ACC112 (cell line): ENCODE data around the gene GNPTAB.

Experiments
- H2AFZ ChIP-seq: fragments of 200-600 bp; sonication (generic); one replicate; pipeline ENCODE4 v1.6.0; 2017; ENCODE audit warnings: antibody characterized with exemption, low read length; ENCODE audit not compliant: unreplicated experiment
- H3K27ac ChIP-seq: fragments of 200-600 bp; sonication (generic); 2 replicates; pipeline ENCODE4 v1.5.1; 2014; ENCODE audit warnings: low read depth, mild to moderate bottlenecking, antibody characterized with exemption, low read length, moderate library complexity
- H3K27me3 ChIP-seq: fragments of 200-600 bp; sonication (generic); 2 replicates; pipeline ENCODE4 v1.6.1; 2014; ENCODE audit warnings: mild to moderate bottlenecking, antibody characterized with exemption, low read length, moderate library complexity, mixed read lengths; ENCODE audit not compliant: insufficient read depth
- H3K36me3 ChIP-seq: fragments of 200-600 bp; sonication (generic); 2 replicates; pipeline ENCODE4 v1.6.1; 2016; ENCODE audit warnings: mild to moderate bottlenecking, antibody characterized with exemption, low read length, moderate library complexity, mixed read lengths; ENCODE audit not compliant: insufficient read depth
- H3K4me1 ChIP-seq: fragments of 200-600 bp; sonication (generic); one replicate; pipeline ENCODE4 v1.6.1; 2016; ENCODE audit warnings: low read length, mixed read lengths; ENCODE audit not compliant: insufficient read depth, unreplicated experiment, control insufficient read depth
- H3K4me3 ChIP-seq: fragments of 200-600 bp; sonication (generic); 2 replicates; pipeline ENCODE4 v1.5.1; 2014; ENCODE audit warnings: mild to moderate bottlenecking, low read depth, low read length
- H3K79me2 ChIP-seq: fragments of 200-600 bp; sonication (generic); one replicate; pipeline ENCODE4 v1.6.0; 2016; ENCODE audit warnings: low read length; ENCODE audit not compliant: control insufficient read depth, unreplicated experiment, insufficient read depth

The GNPTAB gene

GRCh38 chr12:101850199-101850598 is 19.4 kb upstream of the GNPTAB start:
- no peak overlapping the region for H3K27ac ChIP-seq
- no peaks in the 10 kb centered on the region for H3K36me3 ChIP-seq
- no peak overlapping the region for H2AFZ ChIP-seq

GRCh38 chr12:101847325-101847724 is 16.6 kb upstream of the GNPTAB start:
- no peaks in the 10 kb centered on the region for H3K79me2 ChIP-seq
- no peak overlapping the region for H2AFZ ChIP-seq
- H3K27me3 ChIP-seq = no peaks in the 10 kb centered on the region
- H3K4me1 ChIP-seq = no peaks in the 10 kb centered on the region
- no peak overlapping the region for H3K4me3 ChIP-seq
- no peak overlapping the region for H3K27ac ChIP-seq
- H3K36me3 ChIP-seq = no peaks in the 10 kb centered on the region

More at GRCh38 chr12:101850199-101850598, 19.4 kb upstream of the GNPTAB start:
- Histone ChIP-seq H3K79me2 (no peaks in the 10 kb centered on the region), H3K27me3 (no peaks in the 10 kb centered on the region), H3K4me3 (no peak overlapping the region), H3K4me1 (no peaks in the 10 kb centered on the region)

GRCh38 chr12:101845137-101845711 is 14.5 kb upstream of the GNPTAB start:
- no peaks in the 10 kb centered on the region for H3K79me2 ChIP-seq
- H3K4me3 ChIP-seq = no peak overlapping the region
- H3K4me1 ChIP-seq = no peaks in the 10 kb centered on the region
- H3K27me3 ChIP-seq = no peaks in the 10 kb centered on the region
- no peak overlapping the region for H3K27ac ChIP-seq
- H3K36me3 ChIP-seq = no peaks in the 10 kb centered on the region
- no peak overlapping the region for H2AFZ ChIP-seq

GRCh38 chr12:101841069-101841468 is 10.3 kb upstream of the GNPTAB start:
- Histone ChIP-seq H3K4me1 (no peaks in the 10 kb centered on the region), H3K4me3 (no peak overlapping the region), H3K79me2 (no peaks in the 10 kb centered on the region), H3K36me3 (no peaks in the 10 kb centered on the region), H2AFZ (no peak overlapping the region), H3K27me3 (no peaks in the 10 kb centered on the region), H3K27ac (no peak overlapping the region)

DNA sequence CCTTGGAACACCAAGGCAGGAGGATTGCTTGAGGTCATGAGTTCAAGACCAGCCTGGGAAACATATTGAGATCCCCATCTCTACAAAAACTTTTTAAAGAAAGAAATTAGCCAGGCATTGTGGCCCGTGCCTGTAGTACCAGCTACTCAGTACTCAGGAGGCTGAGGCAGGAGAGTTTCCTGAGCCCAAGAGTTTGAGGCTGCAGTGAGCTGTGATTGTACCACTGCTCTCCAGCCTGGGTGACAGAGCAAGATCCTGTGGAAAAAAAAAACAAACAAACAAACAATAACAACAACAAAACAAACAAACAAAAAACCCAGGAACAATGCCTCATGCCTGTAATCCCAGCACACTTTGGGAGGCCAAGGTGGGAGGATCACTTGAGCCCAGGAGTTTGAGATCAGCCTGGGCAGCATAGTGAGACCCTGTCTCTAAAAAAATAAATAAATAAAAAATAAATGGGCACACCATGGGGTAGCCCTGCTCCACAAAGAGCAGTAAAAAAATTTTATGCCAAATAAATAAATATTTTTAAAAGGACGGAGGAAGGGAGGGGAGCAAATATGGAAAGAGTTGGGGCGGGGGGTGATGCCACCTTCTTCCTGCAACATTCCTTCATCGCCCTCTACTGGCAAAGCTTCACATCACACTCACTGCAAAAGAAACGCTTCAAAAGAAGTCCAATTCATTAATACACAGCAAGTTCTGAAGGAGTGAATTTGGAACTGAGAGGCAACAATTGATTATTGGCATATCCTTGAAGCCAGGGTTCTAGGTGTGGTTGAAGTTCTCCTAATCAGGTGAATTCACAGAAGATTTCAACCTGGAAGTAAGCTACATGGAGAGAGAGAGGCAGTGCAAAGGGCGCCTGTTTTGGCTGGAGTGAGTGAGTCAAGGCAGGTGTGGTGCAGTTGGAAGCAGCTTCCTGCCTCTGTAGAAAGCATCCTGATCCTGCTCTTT is 8.8 kb upstream of the GNPTAB start:
- Histone ChIP-seq H2AFZ (no peak overlapping the region), H3K79me2 (no peaks in the 10 kb centered on the region), H3K27ac (no peak overlapping the region)

GRCh38 chr12:101838628-101839323 is 8.0 kb upstream of the GNPTAB start:
- Histone ChIP-seq H3K4me1 (no peaks in the 10 kb centered on the region), H3K36me3 (no peaks in the 10 kb centered on the region), H3K79me2 (no peaks in the 10 kb centered on the region), H2AFZ (no peak overlapping the region), H3K27ac (no peak overlapping the region), H3K4me3 (no peak overlapping the region), H3K27me3 (no peaks in the 10 kb centered on the region)

More for the DNA sequence above, 8.8 kb upstream of the GNPTAB start:
- no peaks in the 10 kb centered on the region for H3K27me3 ChIP-seq
- no peaks in the 10 kb centered on the region for H3K36me3 ChIP-seq
- H3K4me3 ChIP-seq = no peak overlapping the region
- H3K4me1 ChIP-seq = no peaks in the 10 kb centered on the region

DNA sequence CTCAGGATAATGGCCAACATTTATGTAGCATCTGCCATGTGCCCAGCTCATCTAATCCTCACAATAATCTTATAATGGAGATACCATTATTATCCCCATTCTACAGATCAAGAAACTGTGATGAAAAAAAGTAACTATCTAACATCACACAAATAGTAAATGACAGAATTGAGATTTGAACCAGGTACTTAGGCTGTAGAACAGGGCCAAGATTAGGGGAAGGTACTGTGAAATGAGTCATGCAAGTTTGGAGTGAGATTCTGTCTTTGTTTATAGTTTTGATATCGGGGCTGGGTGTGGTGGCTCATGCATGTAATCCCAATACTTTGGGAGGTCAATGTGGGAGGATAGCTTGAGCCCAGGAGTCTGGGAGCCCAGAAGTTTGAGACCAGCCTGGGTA is 1.3 kb upstream of the GNPTAB start:
- Histone ChIP-seq H3K27me3 (no peaks in the 10 kb centered on the region), H3K4me1 (peaks cover 7% of the 10 kb centered on the region), H3K79me2 (no peaks in the 10 kb centered on the region), H3K36me3 (no peaks in the 10 kb centered on the region), H2AFZ (no peak overlapping the region), H3K27ac (no peak overlapping the region), H3K4me3 (no peak overlapping the region)

DNA sequence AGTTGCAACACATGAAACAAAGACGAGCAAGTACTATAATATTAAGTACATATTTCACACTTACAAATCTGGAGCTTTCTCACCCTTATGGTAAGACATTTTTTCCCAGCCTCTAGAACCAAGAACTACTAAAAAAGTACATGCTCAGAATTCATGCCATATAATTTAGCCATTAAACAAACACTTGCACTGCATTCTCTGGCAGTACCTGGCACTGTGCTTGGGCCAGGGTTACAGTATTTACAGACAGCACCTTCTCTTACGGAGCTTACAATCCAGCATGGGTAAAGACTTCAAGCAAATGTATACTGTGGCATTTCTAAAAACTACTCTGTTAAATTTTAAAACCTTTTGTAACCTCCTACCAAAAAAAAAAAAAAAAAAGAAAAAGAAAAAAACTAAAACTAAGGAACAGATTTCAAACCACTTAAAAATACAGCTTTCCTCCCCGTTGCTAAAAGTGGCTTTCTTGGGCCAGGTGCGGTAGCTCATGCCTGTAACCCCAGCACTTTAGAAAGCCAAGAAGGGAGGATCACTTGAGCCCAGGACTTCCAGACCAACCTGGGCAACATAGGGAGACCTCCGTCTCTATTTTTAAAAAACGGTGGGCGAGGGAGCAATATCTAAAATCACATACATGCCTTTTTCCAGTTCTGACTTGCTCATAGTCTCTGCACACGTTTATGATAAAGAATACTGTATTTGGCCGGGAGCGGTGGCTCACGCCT is 956 bp downstream of the GNPTAB start:
- H3K4me1 ChIP-seq = peaks cover 7% of the 10 kb centered on the region
- peak overlapping the region; percentile 87 for H3K4me3 ChIP-seq
- H3K36me3 ChIP-seq = no peaks in the 10 kb centered on the region
- no peaks in the 10 kb centered on the region for H3K79me2 ChIP-seq
- H3K27me3 ChIP-seq = no peaks in the 10 kb centered on the region
- H3K27ac ChIP-seq = no peak overlapping the region
- H2AFZ ChIP-seq = peak overlapping the region; percentile 97

- H3K4me3 ChIP-seq = no peak overlapping the region
Measured at GRCh38 chr12:101828463-101829196, 2.1 kb downstream of the GNPTAB start.

More at GRCh38 chr12:101828463-101829196, 2.1 kb downstream of the GNPTAB start:
- Histone ChIP-seq H3K36me3 (no peaks in the 10 kb centered on the region), H3K79me2 (no peaks in the 10 kb centered on the region), H2AFZ (no peak overlapping the region), H3K27me3 (no peaks in the 10 kb centered on the region), H3K4me1 (peaks cover 7% of the 10 kb centered on the region), H3K27ac (no peak overlapping the region)
